HG02798 (cell line): ENCODE measurements around the gene LRRFIP1.

Source experiments
- ATAC-seq: cut with Tn5 transposase; IDR thresholded peaks from one replicate; pipeline ENCODE4 v1.9.1; 2021; ENCODE audit warnings: mild to moderate bottlenecking; ENCODE audit not compliant: unreplicated experiment, poor library complexity

The LRRFIP1 gene

DNA sequence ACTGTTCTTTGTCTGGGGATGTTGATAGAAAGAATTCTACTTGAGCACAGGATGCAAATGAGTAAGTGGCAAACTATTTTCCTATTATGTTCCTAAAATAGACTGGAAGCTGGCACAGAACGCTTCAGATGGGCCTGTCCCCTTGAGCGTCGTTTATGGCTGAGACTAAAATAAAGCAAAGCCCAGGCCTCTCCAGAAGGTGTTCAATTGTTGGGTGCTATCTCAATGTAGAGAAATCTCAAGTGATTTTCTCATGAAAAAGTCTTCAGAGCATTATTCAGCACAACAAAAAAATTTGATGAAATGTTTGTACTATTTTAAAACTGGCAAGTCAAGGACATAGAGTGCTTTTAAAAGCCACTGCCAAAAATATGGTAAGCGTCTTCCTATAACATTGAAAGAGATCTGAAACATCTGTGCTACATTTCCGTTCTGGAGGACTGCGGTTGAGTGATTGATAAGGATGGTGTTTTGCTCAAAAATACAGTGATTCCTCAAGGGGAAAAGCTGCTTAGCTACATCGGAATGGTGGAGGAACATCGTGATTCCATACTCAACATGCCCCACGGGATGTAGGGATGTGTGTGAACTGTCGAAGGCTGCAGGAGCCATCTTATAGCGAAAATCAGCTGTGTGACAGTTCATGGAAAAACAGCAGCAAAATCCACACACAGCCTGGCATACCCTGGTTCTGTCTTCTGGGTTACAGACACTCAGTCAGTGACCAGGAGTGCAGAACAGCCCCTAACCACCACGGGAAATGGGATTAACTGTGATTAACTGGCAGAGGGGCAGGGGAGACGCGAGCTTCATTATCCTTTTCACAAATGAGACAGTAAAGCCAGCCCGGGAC, 10.4 kb upstream of the LRRFIP1 start:
- ATAC-seq = no peak

DNA sequence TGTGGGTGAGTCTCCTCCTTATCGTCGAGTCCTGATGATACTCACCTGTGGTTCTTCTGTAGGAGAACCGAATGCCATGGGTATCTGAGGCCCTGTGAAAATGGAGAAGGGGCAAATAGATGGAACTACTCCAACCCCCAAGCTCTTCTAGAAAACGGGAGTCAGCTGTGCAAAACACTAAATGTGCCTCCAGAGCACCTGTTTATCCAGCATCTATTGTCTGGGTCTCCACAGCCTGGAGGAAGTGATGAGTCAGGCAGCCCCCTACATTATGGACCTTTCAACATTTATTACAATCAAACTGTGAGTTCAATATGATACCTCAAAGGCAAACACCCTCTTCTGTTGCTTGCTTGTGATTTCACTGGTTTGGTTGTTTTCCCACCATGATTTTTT, 9.8 kb upstream of the LRRFIP1 start:
- no peak for ATAC-seq

GRCh38 chr2:237618449-237618848, 8.9 kb upstream of the LRRFIP1 start:
- no peak for ATAC-seq

- ATAC-seq = no peak
Measured at GRCh38 chr2:237623428-237624403, 3.7 kb upstream of the LRRFIP1 start.

- ATAC-seq = no peak
Measured at GRCh38 chr2:237624565-237624964, 2.8 kb upstream of the LRRFIP1 start.

- ATAC-seq = no peak
Measured at GRCh38 chr2:237625216-237625705, 2.1 kb upstream of the LRRFIP1 start.

DNA sequence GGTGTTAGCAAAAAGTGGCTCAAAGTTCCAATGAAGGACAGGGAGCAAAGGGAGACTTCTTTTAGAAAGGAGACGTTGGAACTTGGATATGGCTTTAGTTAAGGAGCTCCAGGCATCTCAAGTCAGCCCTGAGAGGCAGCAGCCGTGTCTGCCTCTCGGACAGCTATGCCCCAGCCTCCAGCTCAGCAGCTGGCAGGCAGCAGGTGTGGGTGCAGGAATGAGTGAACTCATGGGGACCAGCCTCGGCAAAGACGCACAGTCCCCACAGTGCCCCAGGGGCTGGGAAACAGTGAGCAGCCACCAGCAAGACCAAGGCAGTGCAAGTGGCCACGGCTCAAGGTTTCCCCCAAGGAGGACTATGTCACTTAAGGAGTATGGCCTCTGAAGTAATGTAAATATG, 1.6 kb upstream of the LRRFIP1 start:
- no peak for ATAC-seq

GRCh38 chr2:237626813-237627440, 460 bp upstream of the LRRFIP1 start:
- no peak for ATAC-seq

DNA sequence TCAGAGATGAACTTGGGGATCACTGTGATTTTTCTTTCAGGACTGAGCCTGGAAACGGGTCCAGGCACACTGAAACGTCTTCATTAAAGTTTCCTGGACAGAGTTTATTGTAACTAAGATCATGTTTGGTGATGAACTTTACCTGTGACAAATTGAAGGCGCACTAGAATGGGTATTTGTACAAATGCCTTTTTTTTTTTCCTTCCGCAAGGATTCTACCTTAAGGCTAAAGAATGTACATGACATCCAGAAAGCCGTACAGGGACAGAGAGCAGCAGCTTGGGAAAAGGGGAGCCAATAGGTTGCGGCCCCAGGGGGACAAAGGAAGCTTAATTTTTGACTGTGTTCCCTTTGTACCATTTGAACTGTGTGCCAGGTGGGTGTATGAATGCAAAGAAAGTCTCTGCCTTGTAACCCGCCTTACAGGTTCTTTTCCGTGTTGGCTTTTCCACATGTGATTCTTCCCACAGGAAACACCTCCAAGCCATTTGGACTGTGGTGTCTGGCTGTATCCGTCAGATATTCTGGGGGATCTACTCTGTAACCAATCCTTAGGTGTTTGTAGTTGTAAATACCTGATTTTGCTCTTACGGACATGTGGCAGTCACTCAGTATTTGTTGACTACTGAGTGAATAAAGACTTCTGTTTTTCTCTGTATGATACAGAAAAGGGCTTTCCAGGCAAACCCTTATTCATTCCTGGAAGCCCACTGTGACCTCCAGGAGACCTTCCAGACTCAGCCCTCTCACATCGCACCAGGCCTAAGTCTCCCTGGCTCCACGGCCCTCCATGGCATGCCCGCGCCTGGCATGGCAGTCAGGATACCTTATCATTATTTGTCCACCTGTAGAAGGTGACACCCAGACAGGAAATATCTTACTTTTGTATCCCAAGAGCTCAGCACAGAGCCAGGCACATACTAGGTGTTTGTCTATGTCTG, 1.1 kb downstream of the LRRFIP1 start:
- no peak for ATAC-seq

DNA sequence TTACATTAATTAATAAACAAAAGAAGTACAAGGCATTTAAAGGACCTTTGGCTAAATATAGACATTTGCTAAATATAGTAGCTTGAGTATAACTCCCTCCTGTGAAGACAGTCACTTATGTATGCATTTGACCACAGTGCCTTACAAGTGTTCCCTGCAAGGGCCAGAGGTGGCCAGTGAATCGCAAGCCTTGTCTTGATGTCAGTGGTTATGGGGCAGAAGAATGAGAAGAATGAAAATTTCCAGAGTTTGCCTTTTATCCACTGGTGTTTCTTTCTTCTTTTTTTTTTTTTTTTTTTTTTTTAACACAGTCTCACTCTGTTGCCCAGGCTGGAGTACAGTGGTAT, 1.8 kb downstream of the LRRFIP1 start:
- no peak for ATAC-seq

- no peak for ATAC-seq
Measured at GRCh38 chr2:237629739-237630138, 2.4 kb downstream of the LRRFIP1 start.

- no peak for ATAC-seq
Measured at GRCh38 chr2:237630216-237631000, 3.0 kb downstream of the LRRFIP1 start.

- ATAC-seq = no peak
Measured at GRCh38 chr2:237631007-237631785, 3.8 kb downstream of the LRRFIP1 start.

DNA sequence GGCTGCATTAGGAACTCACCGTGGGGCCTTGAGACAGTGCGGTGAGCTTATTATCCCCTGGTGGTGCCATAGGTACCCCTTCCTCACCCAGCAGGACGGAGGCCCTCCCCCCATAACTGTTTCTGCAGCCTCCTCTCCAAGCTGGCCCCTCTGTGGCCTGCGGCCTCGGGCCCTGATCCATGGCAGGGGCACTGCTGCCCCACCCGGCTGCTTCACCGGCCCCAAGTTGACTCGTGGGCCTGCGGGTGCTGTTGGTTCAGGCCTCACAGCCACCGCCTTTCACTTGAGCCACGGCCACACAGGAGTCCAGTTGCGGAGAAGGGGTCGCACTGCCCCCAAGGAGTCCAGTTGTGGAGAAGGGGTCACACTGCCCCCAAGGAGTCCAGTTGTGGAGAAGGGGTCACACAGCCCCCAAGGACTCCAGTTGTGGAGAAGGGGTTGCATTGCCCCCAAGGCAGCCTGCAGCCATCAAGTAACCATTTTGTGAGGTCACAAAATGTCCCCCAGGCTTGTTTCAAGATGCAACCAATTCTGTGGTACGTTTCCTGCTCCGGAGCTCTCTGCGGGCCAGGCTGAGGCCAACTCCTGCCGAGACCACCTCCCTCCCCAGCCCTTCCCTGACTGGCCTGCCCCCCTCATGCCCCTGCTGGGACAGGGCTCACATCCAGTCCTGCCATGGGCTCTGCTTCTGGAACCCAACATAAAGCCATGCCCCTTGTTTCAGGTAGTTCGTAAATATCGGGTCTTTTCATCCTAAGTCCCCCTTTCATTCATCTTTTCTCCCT, 4.6 kb downstream of the LRRFIP1 start:
- no peak for ATAC-seq

DNA sequence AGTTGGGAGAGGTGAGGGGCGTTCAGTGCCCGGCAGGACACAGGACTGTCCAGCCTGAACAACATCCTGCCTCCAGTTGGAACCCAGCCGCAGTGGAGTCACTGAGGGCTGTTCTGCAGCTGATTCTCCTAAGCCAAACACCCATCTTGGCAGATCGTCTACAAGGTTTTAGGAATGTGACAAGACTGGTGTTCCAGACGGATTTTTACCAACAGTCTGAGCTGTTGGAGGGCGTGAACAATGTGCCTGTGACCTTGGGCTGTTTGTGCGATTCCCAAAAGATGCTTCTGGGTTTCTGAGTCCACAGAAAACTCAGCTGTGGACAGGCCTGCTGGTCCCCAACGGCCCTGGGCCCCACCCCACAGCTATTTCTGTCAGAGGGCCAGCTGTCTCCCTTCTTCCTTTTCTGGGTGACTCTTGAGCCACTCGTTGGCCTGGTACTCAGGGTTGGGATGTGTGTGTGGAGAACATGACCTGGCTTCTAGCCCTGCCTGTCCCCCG, 5.7 kb downstream of the LRRFIP1 start:
- ATAC-seq = no peak

GRCh38 chr2:237636578-237636977, 9.2 kb downstream of the LRRFIP1 start:
- ATAC-seq = no peak
